Tibial artery (tissue), 4 donors: ENCODE measurements around the gene DYRK4.
A peak's percentile ranks its signal among the peaks of the same experiment; 100 is the strongest.

Experiments
- DNase-seq, 2 donors: peaks; one replicate each; pipeline ENCODE4 v3.0.0-alpha.2; 2019
- H3K27ac ChIP-seq, 2 donors: fragments of 200-600 bp; sonication (generic) in 1 of 2; 1 replicate in 1 of 2; 2 replicates in 1 of 2; pipeline ENCODE4 v1.5.1; 2018 to 2019; ENCODE audit warnings: mild to moderate bottlenecking in 1 of 2
- H3K27me3 ChIP-seq, 2 donors: fragments of 200-600 bp; sonication (generic) in 1 of 2; one replicate each; pipeline versions ENCODE4 v1.5.1 to v1.6.0; 2016 to 2019
- H3K36me3 ChIP-seq, 3 donors: fragments of 200-600 bp; sonication (generic) in 2 of 3; one replicate each; pipeline ENCODE4 v1.5.1; 2016 to 2019; ENCODE audit warnings: mild to moderate bottlenecking in 2 of 3
- H3K4me1 ChIP-seq, 4 donors: fragments of 200-600 bp; sonication (generic) in 2 of 4; 1 replicate in 3 of 4; 2 replicates in 1 of 4; pipeline ENCODE4 v1.5.1; 2016 to 2019
- H3K4me3 ChIP-seq, 2 donors: fragments of 200-600 bp; sonication (generic) in 1 of 2; 1 replicate in 1 of 2; 2 replicates in 1 of 2; pipeline ENCODE4 v1.5.1; 2018 to 2019; ENCODE audit warnings: mild to moderate bottlenecking in 2 of 2
- H3K9me3 ChIP-seq, 3 donors: fragments of 200-600 bp; sonication (generic) in 1 of 3; one replicate each; pipeline ENCODE4 v1.5.1; 2016 to 2019
- CTCF ChIP-seq, 2 experiments: fragments of 200-600 bp in 1 of 2; fragments of 450-650 bp in 1 of 2; IDR thresholded peaks; one replicate each; pipeline ENCODE4 v1.5.1; 2017 to 2019; ENCODE audit warnings: antibody characterized with exemption in 2 of 2, mild to moderate bottlenecking in 1 of 2, moderate library complexity in 1 of 2
- intact Hi-C: fragments of 100-400 bp; cut with DNase I; formaldehyde crosslinking; loops from one replicate; pipeline ENCODE4 v1.15.0; 2023; ENCODE audit warnings: low total_unique reads

The DYRK4 gene

DNA sequence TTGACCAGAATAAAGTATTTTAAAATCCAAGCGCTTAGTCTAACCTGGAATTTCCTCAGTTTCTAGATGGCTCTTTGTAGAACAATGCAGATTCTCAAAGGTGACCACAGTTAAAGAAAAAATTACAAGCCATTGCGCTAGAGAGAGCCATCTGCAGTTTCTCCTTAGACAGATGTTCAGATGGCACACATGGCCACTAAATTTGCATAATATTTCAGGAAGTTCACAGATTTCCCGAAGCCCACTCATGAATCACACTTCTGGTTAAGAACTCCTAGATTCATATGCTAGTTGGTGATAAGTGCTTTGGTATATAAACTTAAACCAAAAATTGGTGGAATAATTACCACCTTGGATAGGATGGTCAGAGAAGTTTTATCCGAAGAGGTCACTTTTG lies 86.1 kb downstream of the DYRK4 start:
- DNase-seq = no peak
- intact Hi-C loops = loop anchor here (5.0 to 10.0 kb wide), 2 partner anchors 46 to 113 kb away; partner anchors contain the start of gene RAD51AP1
- H3K4me3 ChIP-seq = peak overlapping the region; percentile 74 to 90
- H3K27ac ChIP-seq = peak overlapping the region; percentile 82 to 90
- TF ChIP-seq CTCF (IDR thresholded peaks at IDR 0.05) = no peak
- H3K36me3 ChIP-seq = no peaks in the 10 kb centered on the region
- peaks cover 0 to 18% (median 11%) of the 10 kb centered on the region in 4 donors for H3K4me1 ChIP-seq
- H3K9me3 ChIP-seq = no peaks in the 10 kb centered on the region
- H3K27me3 ChIP-seq = no peaks in the 10 kb centered on the region

DNA sequence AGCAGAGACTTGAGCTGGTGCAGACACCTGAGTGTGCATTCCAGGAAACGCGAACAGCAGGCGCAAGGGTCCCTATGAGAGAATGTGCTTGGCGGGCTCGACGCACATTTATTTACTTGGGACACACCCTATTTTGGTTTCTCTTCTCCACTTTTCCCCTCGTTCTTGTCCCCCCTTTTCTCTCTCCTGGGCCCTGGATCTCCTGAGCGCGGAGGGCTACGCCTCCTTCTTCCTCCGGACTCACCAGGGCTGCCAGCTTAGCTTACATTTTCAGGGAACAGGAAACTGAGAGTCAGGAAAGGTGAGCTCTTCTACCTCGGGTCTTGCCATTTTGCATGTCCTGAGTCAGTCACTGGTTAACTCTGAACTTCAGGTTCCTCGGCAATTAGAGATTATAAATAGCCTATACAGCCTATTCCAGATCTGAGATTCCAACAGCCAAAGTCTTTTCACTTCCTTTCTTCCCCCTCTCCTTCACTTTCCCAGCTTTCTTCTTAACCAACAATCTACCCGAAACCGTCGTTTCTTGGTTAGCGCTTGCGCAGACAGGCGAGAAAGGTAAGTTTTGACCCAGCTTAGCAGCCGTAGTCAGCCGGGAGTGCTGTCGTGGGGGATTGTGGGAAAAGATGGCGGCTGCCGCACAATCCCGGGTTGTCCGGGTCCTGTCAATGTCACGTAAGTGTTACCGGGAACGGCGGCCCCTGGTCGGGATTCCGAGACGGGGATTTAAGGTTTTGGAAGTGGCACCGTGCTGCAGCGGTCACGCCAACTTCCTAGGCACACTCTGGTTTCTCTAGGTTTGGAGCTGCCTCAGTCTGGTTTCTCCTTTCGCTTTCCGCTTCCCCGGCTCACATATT lies 86.7 kb downstream of the DYRK4 start, which contains the start of the genes AKAP3 and NDUFA9:
AKAP3 (minus strand) TSS at position 551 of the 857 bp plus-strand sequence. CDS start 10,855 bp downstream, outside the sequence.
NDUFA9 (plus strand) TSS at position 614 of the 857 bp plus-strand sequence; CDS start at position 627, 13 bp downstream.
- Histone ChIP-seq H3K36me3 (no peaks in the 10 kb centered on the region), H3K27ac (peak within 1 kb of the TSS; percentile 82 to 90), H3K4me3 (peak within 1 kb of the TSS; percentile 74 to 90), H3K4me1 (peaks cover 0 to 18% (median 11%) of the 10 kb centered on the region in 4 donors), H3K9me3 (no peaks in the 10 kb centered on the region), H3K27me3 (no peaks in the 10 kb centered on the region)
- peak; percentile 79 to 85 for DNase-seq
- no peak for TF ChIP-seq CTCF (IDR thresholded peaks at IDR 0.05)
- intact Hi-C loops = loop anchor here (5.0 to 10.0 kb wide), 2 partner anchors 46 to 114 kb away; partner anchors contain the start of gene RAD51AP1

GRCh38 chr12:4649358-4649661 lies 87.3 kb downstream of the DYRK4 start:
- Histone ChIP-seq H3K36me3 (peaks cover 0 to 2% (median 0%) of the 10 kb centered on the region in 3 donors), H3K27me3 (no peaks in the 10 kb centered on the region), H3K9me3 (no peaks in the 10 kb centered on the region), H3K4me1 (peaks cover 0 to 18% (median 11%) of the 10 kb centered on the region in 4 donors), H3K4me3 (peak overlapping the region; percentile 74 to 90), H3K27ac (peak overlapping the region; percentile 82 to 90)
- intact Hi-C loops = loop anchor here (5.0 to 10.0 kb wide), 2 partner anchors 47 to 115 kb away; partner anchors contain the start of gene RAD51AP1
- TF ChIP-seq CTCF (IDR thresholded peaks at IDR 0.05) = no peak
- no peak for DNase-seq

- no peak for TF ChIP-seq CTCF (IDR thresholded peaks at IDR 0.05)
- Histone ChIP-seq H3K36me3 (peaks cover 24 to 40% (median 31%) of the 10 kb centered on the region in 3 donors), H3K27ac (no peak overlapping the region), H3K9me3 (no peaks in the 10 kb centered on the region), H3K4me3 (no peak overlapping the region), H3K27me3 (no peaks in the 10 kb centered on the region), H3K4me1 (peaks cover 0 to 15% (median 10%) of the 10 kb centered on the region in 4 donors)
- DNase-seq = no peak
- intact Hi-C loops = no loop called here
These were observed 91.2 kb downstream of the DYRK4 start for GRCh38 chr12:4653257-4653656.

GRCh38 chr12:4653691-4654090 lies 91.7 kb downstream of the DYRK4 start:
- peaks cover 29 to 44% (median 35%) of the 10 kb centered on the region in 3 donors for H3K36me3 ChIP-seq
- H3K27me3 ChIP-seq = no peaks in the 10 kb centered on the region
- no peak for TF ChIP-seq CTCF (IDR thresholded peaks at IDR 0.05)
- H3K27ac ChIP-seq = no peak overlapping the region
- no peaks in the 10 kb centered on the region for H3K9me3 ChIP-seq
- DNase-seq = no peak
- H3K4me3 ChIP-seq = no peak overlapping the region
- peaks cover 0 to 15% (median 10%) of the 10 kb centered on the region in 4 donors for H3K4me1 ChIP-seq
- intact Hi-C loops = no loop called here
